Fibroblast of lung (primary cell): ENCODE data around the gene TRPM3.

Source experiments
- EZH2 ChIP-seq: IDR thresholded peaks from 2 replicates; pipeline ENCODE4 v1.5.1; 2012; ENCODE audit warnings: low read length, control low read depth, mild to moderate bottlenecking; ENCODE audit errors: missing control alignments
- TF ChIP-seq, protein P1 (sequence below), 2 donors: IDR thresholded peaks in 1 of 2; conservative IDR thresholded peaks in 1 of 2; 1 replicate in 1 of 2; 2 replicates in 1 of 2; pipeline ENCODE4 v1.5.1; 2011 to 2012; ENCODE audit warnings: low read length in 2 of 2, control low read depth in 1 of 2, inconsistent platforms in 1 of 2, low read depth in 1 of 2, mild to moderate bottlenecking in 1 of 2

GRCh38 chr9:70859694-70860093 lies 261.7 kb downstream of the TRPM3 start:
- TF ChIP-seq, protein P1, sequence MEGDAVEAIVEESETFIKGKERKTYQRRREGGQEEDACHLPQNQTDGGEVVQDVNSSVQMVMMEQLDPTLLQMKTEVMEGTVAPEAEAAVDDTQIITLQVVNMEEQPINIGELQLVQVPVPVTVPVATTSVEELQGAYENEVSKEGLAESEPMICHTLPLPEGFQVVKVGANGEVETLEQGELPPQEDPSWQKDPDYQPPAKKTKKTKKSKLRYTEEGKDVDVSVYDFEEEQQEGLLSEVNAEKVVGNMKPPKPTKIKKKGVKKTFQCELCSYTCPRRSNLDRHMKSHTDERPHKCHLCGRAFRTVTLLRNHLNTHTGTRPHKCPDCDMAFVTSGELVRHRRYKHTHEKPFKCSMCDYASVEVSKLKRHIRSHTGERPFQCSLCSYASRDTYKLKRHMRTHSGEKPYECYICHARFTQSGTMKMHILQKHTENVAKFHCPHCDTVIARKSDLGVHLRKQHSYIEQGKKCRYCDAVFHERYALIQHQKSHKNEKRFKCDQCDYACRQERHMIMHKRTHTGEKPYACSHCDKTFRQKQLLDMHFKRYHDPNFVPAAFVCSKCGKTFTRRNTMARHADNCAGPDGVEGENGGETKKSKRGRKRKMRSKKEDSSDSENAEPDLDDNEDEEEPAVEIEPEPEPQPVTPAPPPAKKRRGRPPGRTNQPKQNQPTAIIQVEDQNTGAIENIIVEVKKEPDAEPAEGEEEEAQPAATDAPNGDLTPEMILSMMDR (conservative IDR thresholded peaks at IDR 0.05 in 1 of 2, IDR thresholded peaks at IDR 0.05 in 1 of 2; ENCODE audit: low read depth in 1 of 2, low read length in 2 of 2), result no peak
- TF ChIP-seq EZH2, result no peak
